ENCODE measurements around the gene GRAMD1B.

DNA sequence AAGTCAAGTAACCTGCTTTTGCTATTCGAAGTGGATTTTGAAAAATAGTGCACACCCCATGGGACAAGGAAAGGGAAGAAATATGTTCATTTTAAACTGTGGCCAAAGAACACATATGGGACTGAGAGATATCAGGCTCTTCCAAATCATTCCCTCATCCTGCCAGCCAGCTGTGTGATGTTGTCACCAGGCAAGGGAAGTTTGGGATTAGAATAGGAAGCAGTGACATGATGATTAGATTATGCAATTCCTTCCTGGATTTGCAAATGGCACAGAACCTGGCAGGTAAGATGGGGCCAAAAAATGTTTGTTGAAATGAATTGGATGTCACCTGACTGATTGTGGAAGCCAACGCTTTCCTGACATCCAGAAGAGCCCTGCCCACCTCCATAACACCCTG, 229.2 kb downstream of the GRAMD1B start:
- no peak for TF ChIP-seq CTCF (IDR thresholded peaks at IDR 0.05)
- no peak for TF ChIP-seq POLR2A (IDR thresholded peaks at IDR 0.05)
